SK-N-MC (cell line): ENCODE data around the gene CCDC179.

ENCODE experiments used
- EZH2 ChIP-seq: fragments of 200-600 bp; sonication (generic); IDR thresholded peaks from one replicate; pipeline ENCODE4 v1.6.1; 2017; ENCODE audit warnings: antibody characterized with exemption
- POLR2AphosphoS5 ChIP-seq: IDR thresholded peaks from 2 replicates; pipeline ENCODE4 v1.6.1; 2012; ENCODE audit warnings: mild to moderate bottlenecking, low read depth, low read length, borderline replicate concordance

- peak; percentile 62; the same call in 1 of the 2 replicates for TF ChIP-seq POLR2AphosphoS5
- TF ChIP-seq EZH2, result no peak
Measured at GRCh38 chr11:22829231-22830081, 30.8 kb downstream of the CCDC179 start, which contains the start of gene SVIP.
